Activated naive CD8-positive, alpha-beta T cell treated with anti-CD3 and anti-CD28 coated beads, Interleukin-2, amount 10 ng/mL, durations not matched to agents 7 days and 5 days (primary cell): ENCODE measurements around the gene FBXO41. TPM values are rescaled to one million over a fixed set of nuclear protein-coding genes. Genes with fewer than 3 reads are reported as not detected.
"Not testable (repeated sequence)": the region's sequence is repeated elsewhere in the genome, so short reads cannot be mapped to it uniquely, and the experiment has no call there.

Experiments
- ATAC-seq: fragments of 150-1000 bp; cut with Tn5 transposase; one replicate; pipeline ENCODE4 v1.10.0; 2021; ENCODE audit warnings: low read depth, moderate library complexity
- POLR2A ChIA-PET: fragments of 350-600 bp; sonication (Branson Sonifier 250); formaldehyde crosslinking; loops from one replicate; lab custom pipeline; 2021; ENCODE audit warnings: antibody characterized with exemption; lab: Charles Lee
- DNase-seq: peaks from one replicate; pipeline ENCODE4 v3.0.0; 2021
- H3K27ac Mint-ChIP-seq: one replicate; pipeline ENCODE4 v1.8.0; 2022; ENCODE audit warnings: mild to moderate bottlenecking, mixed read lengths
- H3K27me3 Mint-ChIP-seq: one replicate; pipeline ENCODE4 v1.8.0; 2022; ENCODE audit warnings: mild to moderate bottlenecking, moderate library complexity, mixed read lengths
- H3K36me3 Mint-ChIP-seq: one replicate; pipeline ENCODE4 v1.8.0; 2021; ENCODE audit warnings: mild to moderate bottlenecking, mixed read lengths
- H3K4me1 Mint-ChIP-seq: one replicate; pipeline ENCODE4 v1.8.0; 2021; ENCODE audit warnings: mixed read lengths
- H3K4me3 Mint-ChIP-seq: one replicate; pipeline ENCODE4 v1.8.0; 2022; ENCODE audit warnings: mild to moderate bottlenecking, moderate library complexity, mixed read lengths
- H3K9me3 Mint-ChIP-seq: one replicate; pipeline ENCODE4 v1.8.0; 2021; ENCODE audit warnings: mixed read lengths
- total RNA-seq, 2 experiments: library from RNA; stranded (reverse); gene quantifications; one replicate each; pipeline ENCODE4 v1.2.3, GENCODE V29; 2021

The FBXO41 gene
- total RNA-seq, 2 experiments from 2014 or later = 33.6 to 35.7 TPM

- Mint-ChIP-seq H3K4me3 (no peak overlapping the region), H3K9me3 (no peaks in the 10 kb centered on the region), H3K36me3 (peaks cover 21% of the 10 kb centered on the region), H3K27me3 (no peaks in the 10 kb centered on the region), H3K27ac (no peak overlapping the region), H3K4me1 (peaks cover 13% of the 10 kb centered on the region)
- ATAC-seq (no peak), DNase-seq (no peak)
- POLR2A ChIA-PET = no interaction called here
Observed at GRCh38 chr2:73263540-73264331, 20.5 kb downstream of the FBXO41 start.

- H3K9me3 Mint-ChIP-seq, DNase-seq, H3K4me1 Mint-ChIP-seq, POLR2A ChIA-PET, H3K27me3 Mint-ChIP-seq, ATAC-seq, H3K27ac Mint-ChIP-seq, H3K4me3 Mint-ChIP-seq: not testable (repeated sequence)
- H3K36me3 Mint-ChIP-seq = peaks cover 16% of the 10 kb centered on the region
Observed at GRCh38 chr2:73262691-73263429, 21.4 kb downstream of the FBXO41 start.

GRCh38 chr2:73262108-73262651 lies 22.1 kb downstream of the FBXO41 start:
- H3K36me3 Mint-ChIP-seq = peaks cover 16% of the 10 kb centered on the region
- no peak for DNase-seq
- no peak for ATAC-seq
- H3K4me1 Mint-ChIP-seq = peaks cover 4% of the 10 kb centered on the region
- POLR2A ChIA-PET = interaction anchor here (1.1 kb wide), 1 partner anchor 27 kb away, joined by 3 read pairs; no protein-coding TSS in a partner anchor
- H3K4me3 Mint-ChIP-seq = no peak overlapping the region
- H3K9me3 Mint-ChIP-seq = no peaks in the 10 kb centered on the region
- no peaks in the 10 kb centered on the region for H3K27me3 Mint-ChIP-seq
- no peak overlapping the region for H3K27ac Mint-ChIP-seq

- H3K9me3 Mint-ChIP-seq = no peaks in the 10 kb centered on the region
- ATAC-seq = no peak
- H3K4me1 Mint-ChIP-seq = no peaks in the 10 kb centered on the region
- H3K27ac Mint-ChIP-seq = no peak overlapping the region
- peaks cover 12% of the 10 kb centered on the region for H3K36me3 Mint-ChIP-seq
- POLR2A ChIA-PET = no interaction called here
- no peaks in the 10 kb centered on the region for H3K27me3 Mint-ChIP-seq
- no peak overlapping the region for H3K4me3 Mint-ChIP-seq
- DNase-seq = no peak
Observed at GRCh38 chr2:73260338-73260984, 23.8 kb downstream of the FBXO41 start.

- no peak overlapping the region for H3K4me3 Mint-ChIP-seq
- POLR2A ChIA-PET = no interaction called here
- no peak overlapping the region for H3K27ac Mint-ChIP-seq
- no peaks in the 10 kb centered on the region for H3K27me3 Mint-ChIP-seq
- peaks cover 12% of the 10 kb centered on the region for H3K36me3 Mint-ChIP-seq
- no peak for ATAC-seq
- no peaks in the 10 kb centered on the region for H3K9me3 Mint-ChIP-seq
- no peaks in the 10 kb centered on the region for H3K4me1 Mint-ChIP-seq
- DNase-seq = no peak
Observed at GRCh38 chr2:73259704-73260337, 24.5 kb downstream of the FBXO41 start.

GRCh38 chr2:73259276-73259675 lies 25.0 kb downstream of the FBXO41 start:
- Mint-ChIP-seq H3K4me1 (no peaks in the 10 kb centered on the region), H3K4me3 (no peak overlapping the region)

GRCh38 chr2:73258913-73259215 lies 25.4 kb downstream of the FBXO41 start:
- Mint-ChIP-seq H3K27ac (no peak overlapping the region), H3K9me3 (no peaks in the 10 kb centered on the region), H3K4me3 (no peak overlapping the region), H3K27me3 (no peaks in the 10 kb centered on the region), H3K4me1 (no peaks in the 10 kb centered on the region), H3K36me3 (peaks cover 10% of the 10 kb centered on the region)
- ATAC-seq (no peak), DNase-seq (no peak)
- POLR2A ChIA-PET = no interaction called here

More at GRCh38 chr2:73259276-73259675, 25.0 kb downstream of the FBXO41 start:
- POLR2A ChIA-PET = no interaction called here
- H3K36me3 Mint-ChIP-seq = peaks cover 12% of the 10 kb centered on the region
- H3K27ac Mint-ChIP-seq = no peak overlapping the region
- no peaks in the 10 kb centered on the region for H3K27me3 Mint-ChIP-seq
- DNase-seq = no peak
- H3K9me3 Mint-ChIP-seq = no peaks in the 10 kb centered on the region
- ATAC-seq = no peak

GRCh38 chr2:73258186-73258912 lies 25.9 kb downstream of the FBXO41 start:
- DNase-seq (no peak), ATAC-seq (no peak)
- POLR2A ChIA-PET = interaction anchor here (1.9 kb wide), 1 partner anchor 27 kb away, joined by 7 read pairs; the partner anchor contains the start of gene FBXO41
- Mint-ChIP-seq H3K9me3 (no peaks in the 10 kb centered on the region), H3K36me3 (peaks cover 10% of the 10 kb centered on the region), H3K4me3 (no peak overlapping the region), H3K27ac (no peak overlapping the region), H3K27me3 (no peaks in the 10 kb centered on the region), H3K4me1 (no peaks in the 10 kb centered on the region)

- no peak overlapping the region for H3K27ac Mint-ChIP-seq
- no peaks in the 10 kb centered on the region for H3K27me3 Mint-ChIP-seq
- POLR2A ChIA-PET = interaction anchor here (0.8 to 1.9 kb wide), 3 partner anchors 27 to 81 kb away, joined by 3 to 7 read pairs (median 5); partner anchors contain the start of gene FBXO41
- H3K9me3 Mint-ChIP-seq = no peaks in the 10 kb centered on the region
- no peaks in the 10 kb centered on the region for H3K4me1 Mint-ChIP-seq
- H3K4me3 Mint-ChIP-seq = no peak overlapping the region
- DNase-seq (no peak), ATAC-seq (peak; percentile 16)
- peaks cover 9% of the 10 kb centered on the region for H3K36me3 Mint-ChIP-seq
Observed at GRCh38 chr2:73257425-73258125, 26.7 kb downstream of the FBXO41 start.

GRCh38 chr2:73257021-73257420 lies 27.3 kb downstream of the FBXO41 start:
- POLR2A ChIA-PET = interaction anchor here (0.8 to 1.9 kb wide), 3 partner anchors 28 to 80 kb away, joined by 3 to 7 read pairs (median 5); partner anchors contain the start of gene FBXO41
- no peak for ATAC-seq
- Mint-ChIP-seq H3K36me3 (peaks cover 11% of the 10 kb centered on the region), H3K9me3 (no peaks in the 10 kb centered on the region), H3K27ac (no peak overlapping the region), H3K27me3 (no peaks in the 10 kb centered on the region), H3K4me1 (no peaks in the 10 kb centered on the region), H3K4me3 (peak overlapping the region; percentile 46)
- no peak for DNase-seq

- Mint-ChIP-seq H3K4me1 (no peaks in the 10 kb centered on the region), H3K27me3 (no peaks in the 10 kb centered on the region), H3K4me3 (no peak overlapping the region), H3K27ac (no peak overlapping the region), H3K9me3 (no peaks in the 10 kb centered on the region), H3K36me3 (peaks cover 9% of the 10 kb centered on the region)
- DNase-seq (no peak), ATAC-seq (no peak)
- POLR2A ChIA-PET = interaction anchor here (0.8 to 1.9 kb wide), 3 partner anchors 28 to 80 kb away, joined by 3 to 7 read pairs (median 5); partner anchors contain the start of gene FBXO41
Observed at GRCh38 chr2:73256618-73256922, 27.7 kb downstream of the FBXO41 start.
